ENCODE data around the gene CANX. TPM values are rescaled to one million over a fixed set of nuclear protein-coding genes. Genes with fewer than 3 reads are reported as not detected.

Gene CANX
- total RNA-seq, 3 donors from 2014 or later (not counting 1 experiment from before 2014, with no cell fraction given), result 233 to 291 (median 260) TPM

DNA sequence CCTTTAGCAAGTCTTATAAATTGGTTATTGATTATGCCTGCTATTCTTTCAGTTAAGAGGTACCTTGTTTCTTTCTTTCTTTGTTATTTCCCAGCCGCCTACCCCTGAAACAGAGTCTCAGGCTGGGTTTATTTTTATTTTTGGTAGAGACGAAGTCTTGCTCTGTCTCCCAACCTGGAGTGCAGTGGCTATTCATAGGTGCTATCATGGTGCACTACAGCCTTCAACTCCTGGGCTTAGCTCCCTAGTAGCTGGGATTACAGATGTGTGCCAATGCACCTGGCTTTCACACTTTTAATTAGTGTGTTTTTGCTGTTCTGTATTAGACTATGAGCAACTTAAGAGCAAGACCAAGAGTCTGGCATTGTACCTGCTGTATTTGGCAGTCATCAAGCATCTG, 48.1 kb downstream of the CANX start:
- ATAC-seq (no peak), DNase-seq (no peak)
- Histone ChIP-seq H3K36me3 (ENCODE audit: control insufficient read depth, insufficient read depth, low read length) (peaks cover 9% of the 10 kb centered on the region), H3K27me3 (ENCODE audit: control insufficient read depth, insufficient read depth, low read length) (no peaks in the 10 kb centered on the region), H3K4me3 (ENCODE audit: low read length) (no peak overlapping the region), H3K27ac (ENCODE audit: low read length) (no peak overlapping the region), H3K9me3 (ENCODE audit: control insufficient read depth, insufficient read depth, low read length) (no peaks in the 10 kb centered on the region), H3K4me1 (ENCODE audit: control insufficient read depth, insufficient read depth, low read length) (peaks cover 2% of the 10 kb centered on the region)
- H3K27me3 Mint-ChIP-seq (ENCODE audit: low read depth in 2 of 2), result no peaks in the 10 kb centered on the region
- peak overlapping the region in 1 of 2 donors; percentile 7 for H3K27ac Mint-ChIP-seq
- 86% methylated on average over 1 of the region's 2 CpGs for WGBS (ENCODE audit: insufficient coverage)
- intact Hi-C loops (cut with micrococcal nuclease), result no loop called here
- H3K9me3 Mint-ChIP-seq, result no peaks in the 10 kb centered on the region
- H3K36me3 Mint-ChIP-seq, result no peaks in the 10 kb centered on the region
- H3K4me3 Mint-ChIP-seq, result no peak overlapping the region
- TF ChIP-seq, protein P1, sequence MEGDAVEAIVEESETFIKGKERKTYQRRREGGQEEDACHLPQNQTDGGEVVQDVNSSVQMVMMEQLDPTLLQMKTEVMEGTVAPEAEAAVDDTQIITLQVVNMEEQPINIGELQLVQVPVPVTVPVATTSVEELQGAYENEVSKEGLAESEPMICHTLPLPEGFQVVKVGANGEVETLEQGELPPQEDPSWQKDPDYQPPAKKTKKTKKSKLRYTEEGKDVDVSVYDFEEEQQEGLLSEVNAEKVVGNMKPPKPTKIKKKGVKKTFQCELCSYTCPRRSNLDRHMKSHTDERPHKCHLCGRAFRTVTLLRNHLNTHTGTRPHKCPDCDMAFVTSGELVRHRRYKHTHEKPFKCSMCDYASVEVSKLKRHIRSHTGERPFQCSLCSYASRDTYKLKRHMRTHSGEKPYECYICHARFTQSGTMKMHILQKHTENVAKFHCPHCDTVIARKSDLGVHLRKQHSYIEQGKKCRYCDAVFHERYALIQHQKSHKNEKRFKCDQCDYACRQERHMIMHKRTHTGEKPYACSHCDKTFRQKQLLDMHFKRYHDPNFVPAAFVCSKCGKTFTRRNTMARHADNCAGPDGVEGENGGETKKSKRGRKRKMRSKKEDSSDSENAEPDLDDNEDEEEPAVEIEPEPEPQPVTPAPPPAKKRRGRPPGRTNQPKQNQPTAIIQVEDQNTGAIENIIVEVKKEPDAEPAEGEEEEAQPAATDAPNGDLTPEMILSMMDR (IDR thresholded peaks at IDR 0.05), result no peak
- H3K4me1 Mint-ChIP-seq, result peaks cover 32 to 33% of the 10 kb centered on the region in 2 donors

DNA sequence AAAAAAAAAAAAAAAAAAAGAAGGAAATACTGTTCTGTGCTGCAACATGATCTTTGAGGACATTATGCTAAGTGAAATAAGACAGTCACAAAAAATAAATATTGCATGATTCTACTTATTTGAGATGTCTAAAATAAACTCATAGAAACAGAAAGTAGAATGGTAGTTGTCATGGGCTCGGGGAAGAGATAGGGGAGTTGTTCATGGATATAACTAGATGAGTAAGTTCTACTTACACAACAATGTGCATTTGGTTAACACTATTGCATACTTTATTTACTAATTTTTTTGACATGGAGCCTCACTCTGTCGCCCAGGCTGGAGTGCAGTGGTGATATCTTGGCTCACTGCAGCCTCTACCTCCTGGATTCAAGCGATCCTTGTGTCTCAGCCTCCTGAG, 49.0 kb downstream of the CANX start:
- TF ChIP-seq, protein P1 (IDR thresholded peaks at IDR 0.05), result no peak
- H3K4me1 Mint-ChIP-seq, result peaks cover 34% of the 10 kb centered on the region in 2 donors
- no peaks in the 10 kb centered on the region for H3K9me3 Mint-ChIP-seq
- H3K27me3 ChIP-seq (ENCODE audit: control insufficient read depth, insufficient read depth, low read length), result no peaks in the 10 kb centered on the region
- WGBS (ENCODE audit: insufficient coverage), result 92% methylated on average over 2 of the region's 3 CpGs
- H3K36me3 Mint-ChIP-seq, result no peaks in the 10 kb centered on the region
- H3K36me3 ChIP-seq (ENCODE audit: control insufficient read depth, insufficient read depth, low read length), result peaks cover 9% of the 10 kb centered on the region
- H3K27ac ChIP-seq (ENCODE audit: low read length), result no peak overlapping the region
- DNase-seq (no peak), ATAC-seq (no peak)
- no peak overlapping the region for H3K4me3 Mint-ChIP-seq
- H3K4me1 ChIP-seq (ENCODE audit: control insufficient read depth, insufficient read depth, low read length), result peaks cover 2% of the 10 kb centered on the region
- H3K4me3 ChIP-seq (ENCODE audit: low read length), result no peak overlapping the region
- intact Hi-C loops (cut with micrococcal nuclease), result no loop called here
- peak overlapping the region in 1 of 2 donors; percentile 80 for H3K27ac Mint-ChIP-seq
- H3K27me3 Mint-ChIP-seq (ENCODE audit: low read depth in 2 of 2), result no peaks in the 10 kb centered on the region
- no peaks in the 10 kb centered on the region for H3K9me3 ChIP-seq (ENCODE audit: control insufficient read depth, insufficient read depth, low read length)

DNA sequence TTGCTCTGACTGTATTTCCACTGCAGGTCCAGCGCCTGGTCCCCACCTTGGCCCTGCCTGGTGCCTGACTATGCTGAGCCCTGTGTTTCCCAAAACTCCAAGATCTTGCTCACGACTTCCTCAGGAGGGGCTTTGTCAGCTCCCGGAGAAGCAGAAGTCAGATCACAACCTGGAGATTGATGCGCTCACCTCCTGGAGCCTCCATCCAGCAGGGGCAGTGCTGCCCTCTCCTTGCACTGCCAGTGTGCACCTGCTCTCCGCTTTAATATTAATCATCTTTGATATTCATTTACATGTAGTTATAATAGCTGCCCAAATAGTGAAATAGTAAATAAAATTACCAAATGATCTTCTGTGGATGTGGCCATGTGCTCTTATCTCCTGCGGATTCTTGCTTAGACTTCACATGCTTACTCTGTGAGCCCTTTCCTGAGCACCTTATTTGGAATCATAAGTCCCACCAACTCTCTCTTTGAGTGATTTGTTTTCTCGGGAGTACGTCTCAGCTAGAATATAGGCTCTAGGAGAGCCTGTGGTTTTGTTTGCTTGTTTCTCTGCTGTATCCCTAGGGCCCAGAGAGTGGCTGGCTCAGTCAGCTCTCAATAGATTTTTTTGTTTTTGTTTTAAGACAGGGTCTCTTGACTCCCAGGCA, 51.2 kb downstream of the CANX start:
- DNase-seq (no peak), ATAC-seq (no peak)
- Mint-ChIP-seq H3K36me3 (no peaks in the 10 kb centered on the region), H3K9me3 (no peaks in the 10 kb centered on the region), H3K27me3 (ENCODE audit: low read depth in 2 of 2) (no peaks in the 10 kb centered on the region), H3K4me1 (peaks cover 53% of the 10 kb centered on the region in 2 donors), H3K4me3 (no peak overlapping the region), H3K27ac (peak overlapping the region; percentile 32 to 59)
- Histone ChIP-seq H3K27me3 (ENCODE audit: control insufficient read depth, insufficient read depth, low read length) (no peaks in the 10 kb centered on the region), H3K27ac (ENCODE audit: low read length) (no peak overlapping the region), H3K36me3 (ENCODE audit: control insufficient read depth, insufficient read depth, low read length) (peaks cover 9% of the 10 kb centered on the region), H3K9me3 (ENCODE audit: control insufficient read depth, insufficient read depth, low read length) (no peaks in the 10 kb centered on the region), H3K4me1 (ENCODE audit: control insufficient read depth, insufficient read depth, low read length) (peaks cover 10% of the 10 kb centered on the region), H3K4me3 (ENCODE audit: low read length) (no peak overlapping the region)
- 85% methylated on average over 8 of the region's 8 CpGs for WGBS (ENCODE audit: insufficient coverage)
- intact Hi-C loops (cut with micrococcal nuclease), result no loop called here
- TF ChIP-seq, protein P1 (IDR thresholded peaks at IDR 0.05), result no peak

DNA sequence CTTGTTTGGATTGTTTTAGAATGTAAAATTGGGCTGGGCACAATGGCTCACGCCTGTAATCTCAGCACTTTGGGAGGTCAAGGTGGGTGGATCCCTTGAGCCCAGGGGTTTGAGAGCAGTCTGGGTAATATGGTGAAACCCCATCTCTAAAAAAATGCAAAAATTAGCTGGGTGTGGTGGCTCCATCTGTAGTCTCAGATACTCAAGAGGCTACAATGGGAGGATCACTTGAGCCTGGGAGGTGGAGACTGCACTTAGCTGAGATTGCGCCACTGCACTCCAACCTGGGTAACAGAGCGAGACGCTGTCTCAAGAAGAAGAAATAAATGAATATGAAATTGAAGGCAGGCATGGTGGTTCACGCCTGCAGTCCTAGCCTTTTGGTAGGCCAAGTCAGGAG, 55.2 kb downstream of the CANX start:
- Mint-ChIP-seq H3K4me3 (no peak overlapping the region), H3K9me3 (no peaks in the 10 kb centered on the region), H3K27ac (peak overlapping the region in 1 of 2 donors; percentile 72), H3K4me1 (peaks cover 43 to 47% of the 10 kb centered on the region in 2 donors), H3K27me3 (ENCODE audit: low read depth in 2 of 2) (no peaks in the 10 kb centered on the region), H3K36me3 (no peaks in the 10 kb centered on the region)
- Histone ChIP-seq H3K4me3 (ENCODE audit: low read length) (no peak overlapping the region), H3K9me3 (ENCODE audit: control insufficient read depth, insufficient read depth, low read length) (no peaks in the 10 kb centered on the region), H3K4me1 (ENCODE audit: control insufficient read depth, insufficient read depth, low read length) (peaks cover 12% of the 10 kb centered on the region), H3K36me3 (ENCODE audit: control insufficient read depth, insufficient read depth, low read length) (peaks cover 9% of the 10 kb centered on the region), H3K27ac (ENCODE audit: low read length) (no peak overlapping the region), H3K27me3 (ENCODE audit: control insufficient read depth, insufficient read depth, low read length) (no peaks in the 10 kb centered on the region)
- 94% methylated on average over 5 of the region's 5 CpGs for WGBS (ENCODE audit: insufficient coverage)
- ATAC-seq (no peak), DNase-seq (no peak)
- TF ChIP-seq, protein P1 (IDR thresholded peaks at IDR 0.05), result no peak
- intact Hi-C loops (cut with micrococcal nuclease), result no loop called here

All from natural killer cell (primary cell).